Measurements from ENCODE around the gene RTKN.
"Not testable (repeated sequence)": the region's sequence is repeated elsewhere in the genome, so short reads cannot be mapped to it uniquely, and the experiment has no call there.

RTKN gene, protein sequence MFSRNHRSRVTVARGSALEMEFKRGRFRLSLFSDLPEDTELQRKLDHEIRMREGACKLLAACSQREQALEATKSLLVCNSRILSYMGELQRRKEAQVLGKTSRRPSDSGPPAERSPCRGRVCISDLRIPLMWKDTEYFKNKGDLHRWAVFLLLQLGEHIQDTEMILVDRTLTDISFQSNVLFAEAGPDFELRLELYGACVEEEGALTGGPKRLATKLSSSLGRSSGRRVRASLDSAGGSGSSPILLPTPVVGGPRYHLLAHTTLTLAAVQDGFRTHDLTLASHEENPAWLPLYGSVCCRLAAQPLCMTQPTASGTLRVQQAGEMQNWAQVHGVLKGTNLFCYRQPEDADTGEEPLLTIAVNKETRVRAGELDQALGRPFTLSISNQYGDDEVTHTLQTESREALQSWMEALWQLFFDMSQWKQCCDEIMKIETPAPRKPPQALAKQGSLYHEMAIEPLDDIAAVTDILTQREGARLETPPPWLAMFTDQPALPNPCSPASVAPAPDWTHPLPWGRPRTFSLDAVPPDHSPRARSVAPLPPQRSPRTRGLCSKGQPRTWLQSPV

DNA sequence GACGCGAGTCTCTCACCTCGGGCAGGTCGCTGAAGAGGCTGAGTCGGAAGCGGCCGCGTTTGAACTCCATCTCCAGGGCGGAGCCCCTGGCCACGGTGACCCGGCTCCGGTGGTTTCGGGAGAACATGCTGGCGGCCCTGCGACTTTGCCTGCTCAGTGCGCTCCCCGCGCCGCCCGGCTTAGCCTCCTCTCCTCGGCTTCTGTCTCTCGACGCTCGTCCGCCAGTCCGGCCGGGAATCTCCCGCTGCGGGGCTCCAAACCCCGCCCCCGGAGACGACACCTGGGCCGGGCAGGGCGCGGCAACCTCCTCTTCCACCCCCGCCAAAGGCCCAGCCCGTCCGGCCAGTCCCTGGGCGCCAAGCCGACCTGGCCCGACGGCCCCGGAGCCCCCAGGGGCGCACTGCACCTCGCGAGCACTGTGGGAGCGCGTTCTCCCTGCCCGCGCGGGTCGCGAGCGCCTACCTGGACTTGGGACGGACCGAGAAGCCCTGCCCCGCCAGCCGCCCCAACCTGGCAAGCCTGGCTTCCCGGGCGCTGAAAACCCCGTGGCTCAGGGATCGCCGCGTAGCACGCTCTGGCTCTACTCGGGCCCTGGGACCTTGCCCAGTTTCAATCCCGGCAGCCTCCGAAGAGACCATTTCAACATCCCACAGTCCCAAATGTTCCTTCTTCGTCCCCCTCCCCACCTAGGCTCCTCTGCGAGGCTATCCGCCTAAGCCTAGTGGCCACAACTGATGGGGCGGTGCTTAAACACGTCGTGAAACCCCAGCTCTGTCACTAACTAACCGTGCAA lies at the start of gene RTKN:
Gene RTKN (minus strand): TSS at position 248 of the 793 bp plus-strand sequence. CDS start 121 bp downstream, at position 127.
- H3K4me3 ChIP-seq (ENCODE audit: low read depth, low read length) = peak within 1 kb of the TSS; percentile 61
- DNase-seq (ENCODE audit: low read depth) = no peak

DNA sequence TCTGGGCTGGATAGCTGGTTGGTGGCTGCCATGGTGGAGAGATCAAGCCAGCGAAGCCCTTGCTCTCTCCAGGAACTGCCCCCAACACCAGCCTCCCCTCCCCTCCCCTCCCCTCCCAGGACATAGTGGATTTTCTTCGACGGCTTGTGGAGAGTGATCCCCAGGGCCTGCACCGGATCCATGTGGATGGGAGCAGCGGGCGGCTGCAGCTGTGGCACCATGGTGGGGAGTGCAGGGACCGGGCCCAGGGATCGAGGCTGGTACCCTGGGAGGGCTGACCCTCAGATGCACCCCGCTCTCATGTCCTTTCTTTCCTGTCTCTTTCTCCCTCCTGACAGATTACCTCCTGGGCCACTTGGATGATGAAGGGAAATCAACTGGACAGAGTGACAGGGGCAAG lies 48.2 kb upstream of the RTKN start:
- no peak overlapping the region for H3K4me3 ChIP-seq (ENCODE audit: low read depth, low read length)
- no peak for DNase-seq (ENCODE audit: low read depth)

GRCh38 chr2:74488643-74489481 lies 47.1 kb upstream of the RTKN start:
- no peak for DNase-seq (ENCODE audit: low read depth)
- H3K4me3 ChIP-seq (ENCODE audit: low read depth, low read length) = no peak overlapping the region

GRCh38 chr2:74486141-74486540 lies 44.4 kb upstream of the RTKN start:
- no peak overlapping the region for H3K4me3 ChIP-seq (ENCODE audit: low read depth, low read length)
- DNase-seq (ENCODE audit: low read depth) = no peak

DNA sequence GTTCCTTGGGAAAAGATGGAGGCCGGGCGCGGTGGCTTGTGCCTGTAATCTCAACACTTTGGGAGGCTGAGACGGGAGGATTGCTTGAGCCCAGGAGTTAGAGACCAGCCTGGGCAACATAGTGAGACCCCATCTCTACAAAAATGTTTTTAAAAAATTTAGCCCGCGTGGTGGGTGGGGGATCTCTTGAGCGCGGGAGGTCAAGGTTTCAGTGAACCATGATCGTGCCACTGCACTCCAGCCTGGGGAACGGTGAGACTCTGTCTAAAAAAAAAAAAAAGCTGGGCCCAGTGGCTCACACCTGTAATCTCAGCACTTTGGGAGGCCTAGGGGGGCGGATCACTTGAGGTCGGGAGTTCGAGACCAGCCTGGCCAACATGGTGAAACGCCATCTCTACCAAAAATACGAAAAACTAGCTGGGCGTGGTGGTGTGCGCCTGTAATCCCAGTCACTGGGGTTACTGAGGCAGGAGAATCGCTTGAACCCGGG lies 42.0 kb upstream of the RTKN start:
- H3K4me3 ChIP-seq (ENCODE audit: low read depth, low read length) = peak overlapping the region; percentile 90
- DNase-seq (ENCODE audit: low read depth) = not testable (repeated sequence)

DNA sequence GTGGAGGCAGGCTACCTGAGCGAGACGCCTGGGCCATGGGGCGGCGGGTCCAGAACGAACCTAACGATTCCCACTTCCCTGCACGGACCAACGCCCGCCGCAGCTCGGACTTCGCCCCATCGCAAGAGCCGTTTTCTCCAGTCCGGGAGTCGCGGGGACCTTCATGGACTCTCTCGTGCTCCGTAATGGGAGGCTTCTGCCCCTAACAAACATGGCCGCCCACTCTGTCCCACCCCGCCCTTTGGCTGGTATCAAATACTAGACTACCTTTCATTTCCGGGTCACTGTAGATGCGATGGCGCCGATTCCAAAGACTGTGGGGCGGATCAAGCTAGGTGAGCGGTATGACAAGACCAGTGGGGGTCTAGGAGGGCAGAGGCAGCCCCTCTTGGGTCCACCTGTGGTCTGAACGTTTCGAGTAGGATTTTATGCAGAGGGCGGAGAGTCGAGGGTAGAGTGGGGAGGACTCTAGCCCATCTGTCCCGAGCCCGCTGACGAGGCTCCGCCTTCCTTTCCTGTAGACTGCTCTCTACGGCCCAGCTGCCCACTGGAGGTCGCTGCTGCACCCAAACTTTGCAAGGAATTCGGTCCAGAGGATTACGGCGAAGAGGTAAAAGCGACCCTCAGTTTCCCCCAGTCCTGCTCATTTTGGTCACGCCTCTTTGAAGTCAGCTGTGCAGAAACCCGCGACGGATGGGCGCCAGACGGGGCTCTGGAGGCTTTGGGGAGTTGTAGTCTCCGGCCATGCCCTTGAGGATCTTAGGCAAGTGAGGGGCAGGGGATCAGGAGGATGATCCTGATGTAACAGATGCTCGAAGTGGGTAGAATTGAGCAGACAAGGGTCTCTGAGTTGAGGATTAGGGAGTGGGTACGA lies 41.3 kb upstream of the RTKN start, which contains the start of the genes CCDC142 and TTC31:
Gene CCDC142 (minus strand): TSS at position 198 of the 874 bp plus-strand sequence. CDS start 161 bp downstream, at position 37.
Gene TTC31 (plus strand): TSS at position 281 of the 874 bp plus-strand sequence. CDS start 15 bp downstream, at position 296.
- H3K4me3 ChIP-seq (ENCODE audit: low read depth, low read length) = peak within 1 kb of the TSS; percentile 90
- peak; percentile 75 for DNase-seq (ENCODE audit: low read depth)

- DNase-seq (ENCODE audit: low read depth) = no peak
- H3K4me3 ChIP-seq (ENCODE audit: low read depth, low read length) = peak overlapping the region; percentile 90
These were observed 40.4 kb upstream of the RTKN start for GRCh38 chr2:74481961-74482800.

DNA sequence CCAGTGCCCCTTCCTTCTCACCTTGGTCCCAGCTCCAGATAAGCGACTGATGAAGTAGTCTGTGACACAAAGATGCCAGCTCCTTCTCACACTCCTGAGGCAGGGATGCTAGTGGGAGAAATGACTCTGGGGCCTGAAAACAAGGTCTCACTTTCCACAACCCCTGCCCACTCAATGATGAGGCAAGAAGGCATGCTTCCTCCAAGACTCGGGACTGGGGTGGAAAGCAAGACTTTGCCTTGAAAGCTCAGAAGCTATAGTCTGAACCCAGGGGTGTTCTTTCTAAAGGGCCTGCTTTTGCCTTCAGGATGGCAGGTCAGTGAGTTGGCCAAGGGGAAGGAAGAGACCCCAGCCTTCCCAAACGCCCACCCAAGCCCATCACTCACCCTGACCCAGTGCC lies 39.7 kb upstream of the RTKN start:
- DNase-seq (ENCODE audit: low read depth) = no peak
- H3K4me3 ChIP-seq (ENCODE audit: low read depth, low read length) = peak overlapping the region; percentile 90

- H3K4me3 ChIP-seq (ENCODE audit: low read depth, low read length) = no peak overlapping the region
- DNase-seq (ENCODE audit: low read depth) = no peak
These were observed 33.2 kb upstream of the RTKN start for GRCh38 chr2:74474899-74475298.

DNA sequence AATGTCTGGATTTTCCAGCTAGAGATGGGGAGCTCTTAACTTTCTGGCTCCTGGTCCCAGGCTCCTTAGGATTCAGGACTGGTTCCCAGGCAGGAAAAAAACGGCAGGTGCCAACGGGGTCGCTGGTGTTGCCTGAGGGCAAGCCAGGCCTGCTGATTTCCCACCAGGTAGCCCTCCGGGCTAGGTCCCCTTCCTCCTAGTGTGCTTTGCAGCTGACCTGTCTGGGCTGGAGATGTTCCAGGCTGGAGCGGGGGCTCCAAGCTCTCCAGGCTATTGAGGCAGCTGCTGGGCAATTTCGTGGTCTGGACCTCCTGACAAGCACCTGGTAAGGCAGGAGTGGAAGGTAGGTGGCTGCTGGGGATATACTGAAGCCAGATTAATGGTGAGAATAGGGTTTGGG lies 32.7 kb upstream of the RTKN start:
- no peak for DNase-seq (ENCODE audit: low read depth)
- no peak overlapping the region for H3K4me3 ChIP-seq (ENCODE audit: low read depth, low read length)

DNA sequence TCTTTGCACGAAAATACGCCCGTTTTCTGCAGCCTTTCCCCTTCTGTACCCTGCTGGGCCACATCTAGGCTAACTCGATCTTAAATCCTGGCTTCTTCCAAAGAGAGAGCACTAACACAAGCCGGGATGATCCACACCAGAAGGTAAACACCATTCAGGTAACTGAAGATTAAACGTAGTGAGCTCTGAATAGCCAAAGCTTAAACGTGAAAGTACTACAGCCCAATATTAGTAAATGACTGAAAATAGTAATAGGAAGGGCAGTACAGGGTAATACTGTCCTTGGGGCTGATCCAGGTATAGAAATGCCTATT lies 31.2 kb upstream of the RTKN start:
- peak overlapping the region; percentile 83 for H3K4me3 ChIP-seq (ENCODE audit: low read depth, low read length)
- no peak for DNase-seq (ENCODE audit: low read depth)

GRCh38 chr2:74472086-74472944 lies 30.6 kb upstream of the RTKN start, which contains the start of gene MRPL53:
Gene MRPL53 (minus strand): TSS chr2:74472680. CDS start chr2:74472660, 20 bp downstream.
- H3K4me3 ChIP-seq (ENCODE audit: low read depth, low read length) = peak within 1 kb of the TSS; percentile 83

DNA sequence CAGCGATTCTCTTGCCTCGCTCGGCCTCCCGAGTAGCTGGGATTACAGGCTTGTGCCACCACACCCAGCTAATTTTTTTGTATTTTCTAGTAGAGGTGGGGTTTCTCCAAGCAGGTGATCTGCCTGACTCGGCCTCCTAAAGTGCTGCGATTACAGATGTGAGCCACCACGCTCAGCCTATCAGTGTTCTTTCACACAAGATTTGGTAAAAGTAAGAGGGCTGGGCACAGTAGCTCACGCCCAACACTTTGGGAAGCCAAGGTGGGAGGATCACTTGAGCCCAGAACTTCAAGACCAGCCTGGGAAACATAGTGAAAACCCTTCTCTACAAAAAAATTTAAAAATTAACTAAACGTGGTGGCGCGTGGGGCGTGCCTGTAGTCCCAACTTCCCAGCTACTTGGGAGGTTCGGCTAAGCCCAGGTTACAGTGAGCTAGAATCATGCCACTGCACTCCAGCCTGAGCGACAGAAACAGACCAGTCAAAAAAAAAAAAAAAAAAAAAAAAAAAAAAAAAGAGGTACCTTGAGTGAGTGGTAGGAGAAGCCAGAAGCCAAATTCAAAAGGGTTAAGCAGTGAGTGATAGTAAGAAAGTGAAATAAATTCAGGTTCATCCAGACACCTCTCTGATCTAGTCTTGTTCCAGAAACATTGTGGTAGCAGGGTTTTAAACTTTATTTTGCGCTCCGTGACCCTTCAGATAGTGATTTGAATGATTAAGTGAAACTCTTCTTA lies 29.8 kb upstream of the RTKN start:
- no peak for DNase-seq (ENCODE audit: low read depth)

More at GRCh38 chr2:74472086-74472944, 30.6 kb upstream of the RTKN start, which contains the start of gene MRPL53:
- DNase-seq (ENCODE audit: low read depth) = peak; percentile 84

GRCh38 chr2:74470742-74471141 lies 29.0 kb upstream of the RTKN start:
- H3K4me3 ChIP-seq (ENCODE audit: low read depth, low read length); DNase-seq (ENCODE audit: low read depth): not testable (repeated sequence)

More for the DNA sequence above, 29.8 kb upstream of the RTKN start:
- peak overlapping the region; percentile 83 for H3K4me3 ChIP-seq (ENCODE audit: low read depth, low read length)

DNA sequence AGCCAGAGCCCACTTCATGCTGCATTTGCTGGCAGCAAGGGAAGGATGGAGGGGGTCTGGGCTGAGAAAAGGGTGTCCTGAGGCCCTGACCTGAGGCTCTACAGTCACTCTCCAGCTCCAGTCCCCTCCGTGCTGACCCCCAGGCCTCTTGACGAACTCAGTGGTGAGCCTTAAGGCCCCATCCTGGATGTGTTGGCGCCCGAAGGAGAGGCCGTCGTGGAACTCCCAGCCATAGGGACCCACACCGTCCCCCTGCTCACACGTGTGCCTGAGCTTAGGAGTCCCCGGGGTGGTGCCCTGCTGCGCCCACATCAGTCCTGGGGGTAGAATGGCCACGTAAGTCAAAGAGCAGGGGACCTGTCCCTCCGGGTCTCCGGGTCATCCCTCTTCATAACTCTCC lies 22.7 kb upstream of the RTKN start:
- no peak for DNase-seq (ENCODE audit: low read depth)
- H3K4me3 ChIP-seq (ENCODE audit: low read depth, low read length) = peak overlapping the region; percentile 90

DNA sequence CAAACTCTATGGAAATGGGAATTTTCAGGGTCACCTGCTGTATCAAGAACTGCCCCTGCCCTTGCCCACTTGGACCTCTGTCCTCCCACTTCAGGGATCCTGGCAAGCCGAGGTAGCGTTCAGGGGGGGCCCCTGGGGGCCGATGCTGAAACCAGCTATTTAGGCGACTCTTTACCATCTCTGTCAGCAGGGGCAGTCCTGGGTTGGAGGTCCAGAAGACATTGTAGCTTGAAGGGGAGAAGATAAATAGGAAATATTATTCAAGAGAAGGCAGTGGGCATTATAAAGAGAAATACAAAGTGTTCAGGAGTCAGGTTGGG lies 21.0 kb upstream of the RTKN start:
- H3K4me3 ChIP-seq (ENCODE audit: low read depth, low read length) = no peak overlapping the region
- no peak for DNase-seq (ENCODE audit: low read depth)

All from skeletal muscle cell (primary cell).